Heart left ventricle (tissue), 16 donors: ENCODE results near the gene TACR1. TPM values are rescaled to one million over a fixed set of nuclear protein-coding genes. Genes with fewer than 3 reads are reported as not detected.

ENCODE experiments used
- ATAC-seq, 4 donors: fragments of 200-7000 bp; cut with Tn5 transposase; one replicate each; pipeline ENCODE4 v1.9.1; 2020 to 2022; ENCODE audit warnings: moderate library complexity in 4 of 4, mild to moderate bottlenecking in 3 of 4, moderate number of reproducible peaks in 1 of 4
- DNase-seq, 5 donors: peaks; one replicate each; pipeline ENCODE4 v3.0.0-alpha.2; 2020
- H3K27ac ChIP-seq, 12 donors: fragments of 200-600 bp; sonication (generic) in 4 of 12; one replicate each; pipeline versions ENCODE4 v1.5.0 to v1.8.0; 2016 to 2022; ENCODE audit warnings: mild to moderate bottlenecking in 2 of 12
- H3K27me3 ChIP-seq, 9 donors: fragments of 200-600 bp; sonication (generic) in 2 of 9; one replicate each; pipeline versions ENCODE4 v1.5.1 to v1.8.0; 2016 to 2022; ENCODE audit warnings: mild to moderate bottlenecking in 3 of 9
- H3K36me3 ChIP-seq, 9 donors: fragments of 200-600 bp; sonication (generic) in 2 of 9; one replicate each; pipeline versions ENCODE4 v1.5.0 to v1.8.0; 2018 to 2022; ENCODE audit warnings: mild to moderate bottlenecking in 2 of 9
- H3K4me1 ChIP-seq, 12 donors: fragments of 200-600 bp; sonication (generic) in 4 of 12; one replicate each; pipeline versions ENCODE4 v1.5.0 to v1.8.0; 2016 to 2022; ENCODE audit warnings: mild to moderate bottlenecking in 3 of 12
- H3K4me3 ChIP-seq, 12 donors: fragments of 200-600 bp; sonication (generic) in 4 of 12; one replicate each; pipeline versions ENCODE4 v1.5.0 to v1.8.0; 2017 to 2022; ENCODE audit warnings: mild to moderate bottlenecking in 9 of 12, moderate library complexity in 4 of 12
- H3K9me3 ChIP-seq, 12 donors: fragments of 200-600 bp; sonication (generic) in 4 of 12; one replicate each; pipeline versions ENCODE4 v1.5.0 to v1.8.0; 2016 to 2022; ENCODE audit warnings: mild to moderate bottlenecking in 1 of 12
- CTCF ChIP-seq, 12 donors: fragments of 200-600 bp; sonication (generic) in 4 of 12; IDR thresholded peaks; one replicate each; pipeline versions ENCODE4 v1.5.0 to v1.8.0; 2018 to 2022; ENCODE audit warnings: antibody characterized with exemption in 12 of 12, mild to moderate bottlenecking in 5 of 12
- POLR2A ChIP-seq, 2 donors: fragments of 450-650 bp; IDR thresholded peaks; one replicate each; pipeline ENCODE4 v1.6.1; 2017; ENCODE audit warnings: antibody characterized with exemption in 2 of 2, mild to moderate bottlenecking in 2 of 2, moderate library complexity in 2 of 2
- WGBS, 4 donors: extraction: QIAGEN DNeasy Blood & Tissue Kit in 2 of 4; methylation state at CpG; one replicate each; pipeline versions ENCODE4 v1.1.5 to v1.1.7; 2013 to 2018; 5-methylcytosine and 5-hydroxymethylcytosine counted together
- intact Hi-C, 10 donors: fragments of 100-400 bp; cut with DNase I; formaldehyde crosslinking; loops; one replicate each; pipeline versions ENCODE4 v1.11.1 to v1.14.2; 2022
- polyA plus RNA-seq, 2 donors: library from polyadenylated mRNA; stranded (reverse); fragments of 200-250 nt; gene quantifications; one replicate each; pipeline ENCODE4 v1.2.3, GENCODE V29; 2013
- total RNA-seq, 9 donors: library from RNA; depleted of rRNA in 2 of 9; stranded (reverse); fragments of >200 nt in 2 of 9; fragmentation: NEBNext Ultra II Directional in 3 of 9; extraction: Animal tissue kit (Norgen Biotek cat#: 25700) in 3 of 9; gene quantifications; one replicate each; pipeline versions ENCODE4 v1.1.0 to v1.2.4, GENCODE V29; 2016 to 2023
- donor health status: ischemic (EF 13 %, LVEDD 7.1; RV severe dilation, severe dysfunction).
- donor health status: healthy with polysubstance abuse.
- donor health status: DM: no; HTN: yes; CAD: no.
- donor health status: DM: no; HTN: no; CAD: no.
- donor health status: ischemic (EF 25% LVEDD 6.9; RV normal size, moderate dysfunction).
- donor health status: ischemic (EF 25% LVEDD 5.7; RV mildly dilated, moderate dysfunction).
- donor health status: healthy.
- donor health status: DM: yes; HTN: yes; CAD: no.
- donor health status: ischemic (EF 35%, LVEDD 5.7; RV mildly dilated, moderate dysfunction).
- donor health status: nonischemic (EF 11% LVEDD 7.7; RV severe dilation, severe dysfunction).
- donor health status: DM: yes; HTN: yes; CAD: no.
- donor health status: PGD.
- donor health status: ischemic (EF 29% LVEDD 5.4; RV normal size, mild dysfunction).
- donor health status: nonischemic (EF 23%, LVEDD 6.1; RV moderate dilation, normal function).

TACR1 gene
- total and polyA plus RNA-seq, 11 donors: 0.01 to 0.59 (median 0.35) TPM; not detected in 4

DNA sequence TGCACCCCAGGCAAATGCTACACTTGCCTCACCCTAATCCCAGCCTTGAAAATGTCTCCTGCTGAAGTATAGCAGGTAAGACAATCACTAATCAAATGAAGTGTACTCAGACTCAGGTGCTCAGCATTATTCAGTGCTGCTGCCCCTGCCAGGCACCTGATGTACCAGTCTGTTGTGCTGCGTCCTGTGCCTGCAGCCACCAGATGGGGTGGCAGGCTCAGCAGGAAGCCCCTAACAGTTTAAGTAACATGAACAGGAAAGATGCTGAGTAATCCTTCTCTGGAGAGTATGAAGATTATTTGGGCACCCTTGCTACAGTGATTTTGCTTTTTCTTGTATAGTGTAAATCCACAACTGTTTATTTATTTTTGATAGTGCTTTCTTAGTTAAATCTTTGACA lies 69.1 kb downstream of the TACR1 start:
- no peak for DNase-seq

DNA sequence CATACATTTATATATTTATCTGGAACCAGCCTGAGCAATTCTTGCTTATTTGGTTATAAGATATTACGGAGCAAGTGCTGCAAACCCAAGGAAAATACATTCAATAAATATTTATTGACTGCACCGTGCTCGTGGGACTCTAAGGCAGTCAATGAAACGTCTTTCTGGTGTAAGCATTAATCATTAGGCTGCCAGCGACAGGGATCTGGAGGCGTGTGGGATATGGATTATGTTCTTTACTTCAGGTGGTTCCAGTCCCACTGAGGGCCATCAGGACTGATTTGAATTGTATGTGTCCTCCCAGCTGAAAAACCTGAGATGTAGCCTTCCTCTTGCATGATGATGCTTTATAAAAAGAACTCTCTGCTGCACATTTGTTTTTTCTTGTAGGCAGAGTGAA lies 75.4 kb downstream of the TACR1 start:
- intact Hi-C loops: no loop called here
- 83 to 88% (median 85%) methylated on average over 6 of the region's 6 CpGs for WGBS, 4 donors

More for the DNA sequence above, 69.1 kb downstream of the TACR1 start:
- Histone ChIP-seq H3K4me1 (peaks cover 0 to 7% (median 0%) of the 10 kb centered on the region in 12 donors), H3K36me3 (no peaks in the 10 kb centered on the region), H3K4me3 (no peak overlapping the region), H3K27me3 (no peaks in the 10 kb centered on the region), H3K9me3 (peaks cover 0 to 10% (median 0%) of the 10 kb centered on the region in 12 donors), H3K27ac (no peak overlapping the region)
- 56 to 80% (median 64%) methylated on average over 1 of the region's 1 CpG for WGBS, 4 donors
- no peak for TF ChIP-seq POLR2A (IDR thresholded peaks at IDR 0.05)
- peak in 2 of 12 donors; percentile 7 to 12 for TF ChIP-seq CTCF (IDR thresholded peaks at IDR 0.05)
- intact Hi-C loops: no loop called here
- ATAC-seq: no peak

GRCh38 chr2:75113231-75113869 lies 86.0 kb downstream of the TACR1 start:
- H3K27me3 ChIP-seq: no peaks in the 10 kb centered on the region
- DNase-seq (no peak), ATAC-seq (no peak)
- no peak overlapping the region for H3K4me3 ChIP-seq
- no peaks in the 10 kb centered on the region for H3K9me3 ChIP-seq
- H3K4me1 ChIP-seq: no peaks in the 10 kb centered on the region
- no peaks in the 10 kb centered on the region for H3K36me3 ChIP-seq
- TF ChIP-seq POLR2A (IDR thresholded peaks at IDR 0.05): no peak
- TF ChIP-seq CTCF (IDR thresholded peaks at IDR 0.05): no peak
- intact Hi-C loops: no loop called here
- WGBS, 4 donors: 82 to 85% (median 83%) methylated on average over 4 of the region's 4 CpGs
- no peak overlapping the region for H3K27ac ChIP-seq

More for the DNA sequence above, 75.4 kb downstream of the TACR1 start:
- H3K36me3 ChIP-seq: no peaks in the 10 kb centered on the region
- DNase-seq: no peak
- no peaks in the 10 kb centered on the region for H3K4me1 ChIP-seq
- peaks cover 0 to 10% (median 0%) of the 10 kb centered on the region in 12 donors for H3K9me3 ChIP-seq
- H3K27me3 ChIP-seq: no peaks in the 10 kb centered on the region
- ATAC-seq: no peak
- H3K27ac ChIP-seq: no peak overlapping the region
- no peak for TF ChIP-seq POLR2A (IDR thresholded peaks at IDR 0.05)
- TF ChIP-seq CTCF (IDR thresholded peaks at IDR 0.05): no peak
- no peak overlapping the region for H3K4me3 ChIP-seq

GRCh38 chr2:75108937-75109482 lies 90.3 kb downstream of the TACR1 start:
- ATAC-seq (no peak), DNase-seq (no peak)
- TF ChIP-seq CTCF (IDR thresholded peaks at IDR 0.05) (no peak), POLR2A (IDR thresholded peaks at IDR 0.05) (no peak)
- WGBS, 4 donors: 73 to 82% (median 75%) methylated on average over 9 of the region's 9 CpGs
- H3K36me3 ChIP-seq: no peaks in the 10 kb centered on the region
- H3K9me3 ChIP-seq: peaks cover 0 to 1% (median 0%) of the 10 kb centered on the region in 12 donors
- no peak overlapping the region for H3K27ac ChIP-seq
- intact Hi-C loops: no loop called here
- H3K4me1 ChIP-seq: no peaks in the 10 kb centered on the region
- no peak overlapping the region for H3K4me3 ChIP-seq
- no peaks in the 10 kb centered on the region for H3K27me3 ChIP-seq
